Measurements from ENCODE around the gene LPO. TPM values are rescaled to one million over a fixed set of nuclear protein-coding genes. Genes with fewer than 3 reads are reported as not detected.

The LPO gene
- total and polyA plus RNA-seq, 9 of the 15 experiments (the other 6 are each of a cell fraction or from before 2014, with no cell fraction given), result 0.07 to 0.11 TPM; not detected in 7

DNA sequence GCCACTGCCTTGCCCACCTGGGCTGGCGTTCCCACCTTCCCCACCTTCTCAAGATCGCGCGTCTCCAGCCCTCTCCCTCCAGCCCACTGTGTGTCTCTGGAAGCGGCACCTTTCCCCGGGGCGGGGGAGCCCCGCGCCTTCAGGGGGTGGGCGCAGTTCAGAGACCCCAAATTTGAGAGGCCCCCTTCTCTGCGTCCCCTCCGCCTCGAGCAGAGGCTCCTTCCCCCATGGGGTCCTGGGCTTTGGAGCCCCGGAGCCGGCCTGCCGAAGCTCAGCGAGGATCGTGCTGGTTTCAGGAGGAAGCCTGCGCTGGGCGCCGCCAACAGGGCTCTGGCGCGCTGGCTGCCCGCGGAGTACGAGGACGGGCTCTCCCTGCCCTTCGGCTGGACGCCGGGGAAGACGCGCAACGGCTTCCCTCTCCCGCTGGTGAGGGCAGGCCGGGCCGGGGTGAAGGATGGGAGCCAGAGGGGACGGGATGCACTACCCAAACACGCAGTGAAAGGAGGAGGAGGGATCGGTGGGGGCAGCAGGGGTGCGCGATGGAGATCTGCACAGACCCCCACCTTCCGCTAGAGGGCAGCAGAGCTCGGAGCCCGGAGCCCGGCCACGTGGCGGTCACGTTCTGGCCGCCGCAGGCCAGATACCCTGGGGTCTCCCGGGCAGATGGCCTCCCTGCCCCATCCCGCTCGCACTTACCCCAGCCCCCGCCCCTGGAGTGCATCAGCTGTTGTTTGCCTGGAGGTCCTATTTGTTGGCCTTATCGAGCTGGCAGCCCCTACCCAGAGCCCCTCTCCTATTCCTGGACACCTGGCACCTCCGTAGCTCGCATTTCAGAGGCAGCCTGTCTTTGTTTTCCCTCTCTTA is 11.1 kb downstream of the LPO start (continued):
- TF ChIP-seq FIP1L1 (IDR thresholded peaks at IDR 0.05; ENCODE audit: low read depth, low read length, poor library complexity, severe bottlenecking), result no peak
- no peak for TF ChIP-seq ZEB2 (IDR thresholded peaks at IDR 0.05)
- TF ChIP-seq TGIF2 (CRISPR knock-in tag; IDR thresholded peaks at IDR 0.05), result peak; percentile 93
- TF ChIP-seq, protein P1, sequence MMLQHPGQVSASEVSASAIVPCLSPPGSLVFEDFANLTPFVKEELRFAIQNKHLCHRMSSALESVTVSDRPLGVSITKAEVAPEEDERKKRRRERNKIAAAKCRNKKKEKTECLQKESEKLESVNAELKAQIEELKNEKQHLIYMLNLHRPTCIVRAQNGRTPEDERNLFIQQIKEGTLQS (IDR thresholded peaks at IDR 0.05), result 0 out of 2 replicates have a peak, but pooled peaks have one; percentile 20
- TF ChIP-seq, protein P1 (CRISPR knock-in tag; conservative IDR thresholded peaks at IDR 0.05), result no peak
- TF ChIP-seq RCOR1 (IDR thresholded peaks at IDR 0.05; ENCODE audit: borderline replicate concordance in 1 of 2, low read depth in 2 of 2, low read length in 2 of 2), result peak; percentile 30 to 68; a peak in 3 of 4 replicates
- TF ChIP-seq HCFC1 (IDR thresholded peaks at IDR 0.05; ENCODE audit: low read depth, low read length), result peak; percentile 43; the same call in 1 of the 2 replicates
- 0 out of 2 replicates have a peak, but pooled peaks have one; percentile 26 for TF ChIP-seq ARID1B (IDR thresholded peaks at IDR 0.05)
- TF ChIP-seq, protein P2, sequence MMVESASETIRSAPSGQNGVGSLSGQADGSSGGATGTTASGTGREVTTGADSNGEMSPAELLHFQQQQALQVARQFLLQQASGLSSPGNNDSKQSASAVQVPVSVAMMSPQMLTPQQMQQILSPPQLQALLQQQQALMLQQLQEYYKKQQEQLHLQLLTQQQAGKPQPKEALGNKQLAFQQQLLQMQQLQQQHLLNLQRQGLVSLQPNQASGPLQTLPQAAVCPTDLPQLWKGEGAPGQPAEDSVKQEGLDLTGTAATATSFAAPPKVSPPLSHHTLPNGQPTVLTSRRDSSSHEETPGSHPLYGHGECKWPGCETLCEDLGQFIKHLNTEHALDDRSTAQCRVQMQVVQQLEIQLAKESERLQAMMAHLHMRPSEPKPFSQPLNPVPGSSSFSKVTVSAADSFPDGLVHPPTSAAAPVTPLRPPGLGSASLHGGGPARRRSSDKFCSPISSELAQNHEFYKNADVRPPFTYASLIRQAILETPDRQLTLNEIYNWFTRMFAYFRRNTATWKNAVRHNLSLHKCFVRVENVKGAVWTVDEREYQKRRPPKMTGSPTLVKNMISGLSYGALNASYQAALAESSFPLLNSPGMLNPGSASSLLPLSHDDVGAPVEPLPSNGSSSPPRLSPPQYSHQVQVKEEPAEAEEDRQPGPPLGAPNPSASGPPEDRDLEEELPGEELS (CRISPR knock-in tag; IDR thresholded peaks at IDR 0.05; ENCODE audit: borderline replicate concordance), result peak; percentile 85; the same call in 1 of the 2 replicates
- TF ChIP-seq, protein P3, sequence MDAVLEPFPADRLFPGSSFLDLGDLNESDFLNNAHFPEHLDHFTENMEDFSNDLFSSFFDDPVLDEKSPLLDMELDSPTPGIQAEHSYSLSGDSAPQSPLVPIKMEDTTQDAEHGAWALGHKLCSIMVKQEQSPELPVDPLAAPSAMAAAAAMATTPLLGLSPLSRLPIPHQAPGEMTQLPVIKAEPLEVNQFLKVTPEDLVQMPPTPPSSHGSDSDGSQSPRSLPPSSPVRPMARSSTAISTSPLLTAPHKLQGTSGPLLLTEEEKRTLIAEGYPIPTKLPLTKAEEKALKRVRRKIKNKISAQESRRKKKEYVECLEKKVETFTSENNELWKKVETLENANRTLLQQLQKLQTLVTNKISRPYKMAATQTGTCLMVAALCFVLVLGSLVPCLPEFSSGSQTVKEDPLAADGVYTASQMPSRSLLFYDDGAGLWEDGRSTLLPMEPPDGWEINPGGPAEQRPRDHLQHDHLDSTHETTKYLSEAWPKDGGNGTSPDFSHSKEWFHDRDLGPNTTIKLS (IDR thresholded peaks at IDR 0.05; ENCODE audit: borderline replicate concordance, low read depth), result peak; percentile 91
- TF ChIP-seq, protein P4, sequence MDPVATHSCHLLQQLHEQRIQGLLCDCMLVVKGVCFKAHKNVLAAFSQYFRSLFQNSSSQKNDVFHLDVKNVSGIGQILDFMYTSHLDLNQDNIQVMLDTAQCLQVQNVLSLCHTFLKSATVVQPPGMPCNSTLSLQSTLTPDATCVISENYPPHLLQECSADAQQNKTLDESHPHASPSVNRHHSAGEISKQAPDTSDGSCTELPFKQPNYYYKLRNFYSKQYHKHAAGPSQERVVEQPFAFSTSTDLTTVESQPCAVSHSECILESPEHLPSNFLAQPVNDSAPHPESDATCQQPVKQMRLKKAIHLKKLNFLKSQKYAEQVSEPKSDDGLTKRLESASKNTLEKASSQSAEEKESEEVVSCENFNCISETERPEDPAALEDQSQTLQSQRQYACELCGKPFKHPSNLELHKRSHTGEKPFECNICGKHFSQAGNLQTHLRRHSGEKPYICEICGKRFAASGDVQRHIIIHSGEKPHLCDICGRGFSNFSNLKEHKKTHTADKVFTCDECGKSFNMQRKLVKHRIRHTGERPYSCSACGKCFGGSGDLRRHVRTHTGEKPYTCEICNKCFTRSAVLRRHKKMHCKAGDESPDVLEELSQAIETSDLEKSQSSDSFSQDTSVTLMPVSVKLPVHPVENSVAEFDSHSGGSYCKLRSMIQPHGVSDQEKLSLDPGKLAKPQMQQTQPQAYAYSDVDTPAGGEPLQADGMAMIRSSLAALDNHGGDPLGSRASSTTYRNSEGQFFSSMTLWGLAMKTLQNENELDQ (CRISPR knock-in tag; IDR thresholded peaks at IDR 0.05; ENCODE audit: borderline replicate concordance), result 0 out of 2 replicates have a peak, but pooled peaks have one; percentile 53
- TF ChIP-seq BHLHE40 (IDR thresholded peaks at IDR 0.05; ENCODE audit: low read length), result peak; percentile 98
- peak; percentile 75; the same call in 1 of the 2 replicates for TF ChIP-seq ZNF224 (CRISPR knock-in tag; IDR thresholded peaks at IDR 0.05)
- TF ChIP-seq, protein P5, sequence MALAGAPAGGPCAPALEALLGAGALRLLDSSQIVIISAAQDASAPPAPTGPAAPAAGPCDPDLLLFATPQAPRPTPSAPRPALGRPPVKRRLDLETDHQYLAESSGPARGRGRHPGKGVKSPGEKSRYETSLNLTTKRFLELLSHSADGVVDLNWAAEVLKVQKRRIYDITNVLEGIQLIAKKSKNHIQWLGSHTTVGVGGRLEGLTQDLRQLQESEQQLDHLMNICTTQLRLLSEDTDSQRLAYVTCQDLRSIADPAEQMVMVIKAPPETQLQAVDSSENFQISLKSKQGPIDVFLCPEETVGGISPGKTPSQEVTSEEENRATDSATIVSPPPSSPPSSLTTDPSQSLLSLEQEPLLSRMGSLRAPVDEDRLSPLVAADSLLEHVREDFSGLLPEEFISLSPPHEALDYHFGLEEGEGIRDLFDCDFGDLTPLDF (CRISPR knock-in tag; IDR thresholded peaks at IDR 0.05), result no peak
- TF ChIP-seq, protein P6, sequence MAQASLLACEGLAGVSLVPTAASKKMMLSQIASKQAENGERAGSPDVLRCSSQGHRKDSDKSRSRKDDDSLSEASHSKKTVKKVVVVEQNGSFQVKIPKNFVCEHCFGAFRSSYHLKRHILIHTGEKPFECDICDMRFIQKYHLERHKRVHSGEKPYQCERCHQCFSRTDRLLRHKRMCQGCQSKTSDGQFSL (CRISPR knock-in tag; IDR thresholded peaks at IDR 0.05), result 0 out of 2 replicates have a peak, but pooled peaks have one; percentile 44
- TF ChIP-seq, protein P6 (tag; IDR thresholded peaks at IDR 0.05), result no peak

Measured in K562 (cell line).